RWPE1 (cell line): ENCODE measurements around the gene PROCA1.

Experiments
- CTCF ChIA-PET: fragments of 350-600 bp; sonication (Branson Sonifier 250); formaldehyde crosslinking; extraction: SDS; loops from one replicate; lab custom pipeline; 2021; lab: Yijun Ruan, JAX
- POLR2A ChIA-PET: fragments of 400-600 bp; formaldehyde crosslinking; extraction: SDS; loops from one replicate; lab custom pipeline; 2020; ENCODE audit warnings: antibody characterized with exemption; ENCODE audit not compliant: low non-redundant PET; lab: Yijun Ruan, JAX
- DNase-seq: peaks from one replicate; pipeline ENCODE4 v3.0.0; 2012; ENCODE audit warnings: low spot score
- H3K27ac ChIP-seq: fragments of 450-650 bp; 2 replicates; pipeline ENCODE4 v1.5.1; 2017
- CTCF ChIP-seq: fragments of 450-650 bp; conservative IDR thresholded peaks from 2 replicates; pipeline ENCODE4 v1.5.1; 2017; ENCODE audit warnings: low read depth, mild to moderate bottlenecking

The PROCA1 gene

GRCh38 chr17:28716740-28717577, 5.3 kb upstream of the PROCA1 start:
- DNase-seq = no peak
- CTCF ChIA-PET = no interaction called here
- TF ChIP-seq CTCF = no peak
- H3K27ac ChIP-seq = peak overlapping the region; percentile 99
- POLR2A ChIA-PET = interaction anchor here (0.7 to 1.1 kb wide), 2 partner anchors 56 to 68 kb away, joined by 4 read pairs; partner anchors contain the start of gene SDF2

- no peak for DNase-seq
- ChIA-PET POLR2A (interaction anchor here (0.5 kb wide), 1 partner anchor 10 kb away, joined by 3 read pairs; no protein-coding TSS in a partner anchor), CTCF (no interaction called here)
- peak overlapping the region; percentile 96 for H3K27ac ChIP-seq
- TF ChIP-seq CTCF = no peak
Observed at GRCh38 chr17:28715217-28715616, 3.5 kb upstream of the PROCA1 start.

- ChIA-PET POLR2A (no interaction called here), CTCF (interaction anchor here (0.7 kb wide), 1 partner anchor 521 kb away, joined by 3 read pairs; no protein-coding TSS in a partner anchor)
- H3K27ac ChIP-seq = peak overlapping the region; percentile 96
- no peak for DNase-seq
- no peak for TF ChIP-seq CTCF
Observed at GRCh38 chr17:28714281-28714680, 2.6 kb upstream of the PROCA1 start.

GRCh38 chr17:28712705-28713415, 1.2 kb upstream of the PROCA1 start:
- ChIA-PET CTCF (interaction anchor here (0.5 to 1.0 kb wide), 3 partner anchors 9 to 14 kb away, joined by 3 to 5 read pairs (median 4); no protein-coding TSS in a partner anchor), POLR2A (interaction anchor here (0.5 kb wide), 1 partner anchor 140 kb away, joined by 4 read pairs; no protein-coding TSS in a partner anchor)

GRCh38 chr17:28712032-28712704, 480 bp upstream of the PROCA1 start:
- POLR2A ChIA-PET = interaction anchor here (0.5 kb wide), 1 partner anchor 141 kb away, joined by 4 read pairs; no protein-coding TSS in a partner anchor
- H3K27ac ChIP-seq = peak overlapping the region; percentile 96
- CTCF ChIA-PET = interaction anchor here (0.5 to 1.0 kb wide), 3 partner anchors 8 to 14 kb away, joined by 3 to 5 read pairs (median 4); no protein-coding TSS in a partner anchor
- TF ChIP-seq CTCF = no peak
- no peak for DNase-seq

More at GRCh38 chr17:28712705-28713415, 1.2 kb upstream of the PROCA1 start:
- peak overlapping the region; percentile 96 for H3K27ac ChIP-seq
- DNase-seq = no peak
- TF ChIP-seq CTCF = no peak
